IMR-90 (cell line): ENCODE data around the gene EFHD2. TPM values are rescaled to one million over a fixed set of nuclear protein-coding genes. Genes with fewer than 3 reads are reported as not detected.

Experiments used
- ATAC-seq: fragments of 200-7000 bp; cut with Tn5 transposase; 2 replicates; pipeline ENCODE4 v1.9.1; 2020; ENCODE audit warnings: low read depth, mild to moderate bottlenecking, moderate library complexity
- BruUV-seq: library from RNA; stranded (reverse); fragments of 400-500 nt; replicated peaks from 2 replicates; lab custom pipeline; 2021; lab: Mats Ljungman, UMichigan
- CTCF ChIA-PET: fragments of 300-600 bp; formaldehyde crosslinking; extraction: SDS; loops from one replicate; lab custom pipeline; 2021; ENCODE audit warnings: antibody characterized with exemption; lab: Yijun Ruan, JAX
- POLR2A ChIA-PET: fragments of 300-600 bp; sonication (Branson Sonifier 250); formaldehyde crosslinking; loops from one replicate; lab custom pipeline; 2022; ENCODE audit warnings: antibody characterized with exemption; ENCODE audit not compliant: unreplicated experiment; lab: Charles Lee
- DNase-seq: peaks from one replicate; pipeline ENCODE4 v3.0.0; 2013
- H2AFZ ChIP-seq: replicated peaks from 2 replicates; pipeline ENCODE3; 2013; ENCODE audit warnings: low read length, mild to moderate bottlenecking; ENCODE audit not compliant: poor library complexity
- H2AK5ac ChIP-seq: 2 replicates; pipeline ENCODE4 v1.6.1; 2013; ENCODE audit warnings: low read depth, low read length, inconsistent platforms
- H2AK9ac ChIP-seq: replicated peaks from 2 replicates; pipeline ENCODE3; 2013; ENCODE audit warnings: mild to moderate bottlenecking, low read depth, low read length, moderate library complexity; ENCODE audit not compliant: poor library complexity
- H2BK120ac ChIP-seq: 2 replicates; pipeline ENCODE4 v1.6.1; 2013; ENCODE audit warnings: low read depth, low read length, inconsistent platforms
- H2BK15ac ChIP-seq: 3 replicates; pipeline ENCODE4 v1.6.1; 2013; ENCODE audit warnings: low read depth, low read length, inconsistent platforms
- H2BK20ac ChIP-seq: 2 replicates; pipeline ENCODE4 v1.6.1; 2013; ENCODE audit warnings: low read depth, mild to moderate bottlenecking, inconsistent platforms, low read length, moderate library complexity
- H2BK5ac ChIP-seq: 2 replicates; pipeline ENCODE4 v1.6.1; 2013; ENCODE audit warnings: mild to moderate bottlenecking, low read depth, low read length, inconsistent platforms; ENCODE audit not compliant: poor library complexity, severe bottlenecking
- H3K14ac ChIP-seq: replicated peaks from 2 replicates; pipeline ENCODE4 v1.6.1; 2013; ENCODE audit warnings: low read depth, low read length, inconsistent platforms
- H3K18ac ChIP-seq: 2 replicates; pipeline ENCODE4 v1.6.1; 2013; ENCODE audit warnings: low read depth, low read length, control low read depth
- H3K23ac ChIP-seq: 2 replicates; pipeline ENCODE4 v1.6.1; 2013; ENCODE audit warnings: low read depth, low read length, inconsistent platforms
- H3K27ac ChIP-seq: 2 replicates; pipeline ENCODE4 v1.5.1; 2013; ENCODE audit warnings: mild to moderate bottlenecking, control low read depth, low read length; ENCODE audit not compliant: insufficient read depth
- H3K27me3 ChIP-seq: 2 replicates; pipeline ENCODE4 v1.6.1; 2013; ENCODE audit warnings: low read length; ENCODE audit not compliant: control insufficient read depth, insufficient read depth
- H3K36me3 ChIP-seq: 2 replicates; pipeline ENCODE4 v1.6.1; 2013; ENCODE audit warnings: low read length, mixed read lengths; ENCODE audit not compliant: control insufficient read depth, insufficient read depth
- H3K4ac ChIP-seq: 2 replicates; pipeline ENCODE4 v1.6.1; 2013; ENCODE audit warnings: low read depth, low read length, inconsistent platforms
- H3K4me1 ChIP-seq: 2 replicates; pipeline ENCODE4 v1.6.1; 2013; ENCODE audit warnings: low read length, mixed read lengths; ENCODE audit not compliant: control insufficient read depth, insufficient read depth
- H3K4me2 ChIP-seq: 2 replicates; pipeline ENCODE4 v1.6.1; 2013; ENCODE audit warnings: low read depth, mild to moderate bottlenecking, control low read depth, low read length, moderate library complexity
- H3K4me3 ChIP-seq: 2 replicates; pipeline ENCODE4 v1.5.1; 2013; ENCODE audit warnings: low read depth, mild to moderate bottlenecking, control low read depth, low read length, moderate library complexity; ENCODE audit not compliant: insufficient read depth
- H3K56ac ChIP-seq: 2 replicates; pipeline ENCODE4 v1.6.1; 2013; ENCODE audit warnings: low read length, inconsistent platforms; ENCODE audit not compliant: insufficient read depth; ENCODE audit errors: extremely low read depth
- H3K79me1 ChIP-seq, 2 experiments: 2 replicates each; pipeline ENCODE4 v1.6.1; 2013; ENCODE audit warnings: low read length in 2 of 2, inconsistent platforms in 1 of 2, low read depth in 1 of 2
- H3K9ac ChIP-seq: 2 replicates; pipeline ENCODE4 v1.6.1; 2013; ENCODE audit warnings: low read depth, low read length, control low read depth
- H3K9me1 ChIP-seq: 2 replicates; pipeline ENCODE4 v1.6.1; 2013; ENCODE audit warnings: low read length, inconsistent platforms; ENCODE audit not compliant: insufficient read depth
- H3K9me3 ChIP-seq: 2 replicates; pipeline ENCODE4 v1.6.1; 2013; ENCODE audit warnings: low read length; ENCODE audit not compliant: control insufficient read depth, insufficient read depth
- H4K20me1 ChIP-seq: 2 replicates; pipeline ENCODE4 v1.6.1; 2013; ENCODE audit warnings: low read length, inconsistent platforms; ENCODE audit not compliant: insufficient read depth
- H4K5ac ChIP-seq: 2 replicates; pipeline ENCODE4 v1.6.1; 2013; ENCODE audit warnings: mild to moderate bottlenecking, low read depth, low read length, control low read depth
- H4K8ac ChIP-seq, 2 experiments: 2 replicates each; pipeline ENCODE4 v1.6.1; 2013; ENCODE audit warnings: low read depth in 2 of 2, low read length in 2 of 2, control low read depth in 1 of 2, inconsistent platforms in 1 of 2
- H4K91ac ChIP-seq: 2 replicates; pipeline ENCODE4 v1.6.1; 2013; ENCODE audit warnings: low read depth, low read length, inconsistent platforms; ENCODE audit not compliant: insufficient read depth
- BHLHE40 ChIP-seq: fragments of 150-350 bp; IDR thresholded peaks from 2 replicates; pipeline ENCODE4 v1.6.1; 2016; ENCODE audit warnings: mild to moderate bottlenecking, low read depth, low read length
- CEBPB ChIP-seq: IDR thresholded peaks from 2 replicates; pipeline ENCODE4 v1.6.1; 2012; ENCODE audit warnings: low read depth, low read length, improper control_type of control experiment
- FOS ChIP-seq: fragments of 150-350 bp; IDR thresholded peaks from 2 replicates; pipeline ENCODE4 v1.6.1; 2016; ENCODE audit warnings: low read depth, low read length
- MAZ ChIP-seq: IDR thresholded peaks from 2 replicates; pipeline ENCODE4 v1.6.1; 2012; ENCODE audit warnings: low read depth, mild to moderate bottlenecking, low read length, improper control_type of control experiment, moderate library complexity, borderline replicate concordance
- SMC3 ChIP-seq: fragments of 150-350 bp; IDR thresholded peaks from 2 replicates; pipeline ENCODE4 v1.6.1; 2016; ENCODE audit warnings: low read depth, mild to moderate bottlenecking, antibody characterized with exemption, low read length, moderate library complexity
- WGBS, 2 experiments: methylation state at CpG; one replicate each; pipeline versions ENCODE4 v1.1.5 to v1.1.7; 2013; ENCODE audit warnings: missing lambda C conversion rate in 2 of 2; ENCODE audit not compliant: insufficient read length in 1 of 2; ENCODE audit errors: extremely low coverage in 2 of 2; 5-methylcytosine and 5-hydroxymethylcytosine counted together
- dilution Hi-C: fragments of 300-500 bp; cut with HindIII; formaldehyde crosslinking; loops from one replicate; pipeline ENCODE4 v1.14.3; 2018; ENCODE audit warnings: low sequenced_read_pairs; ENCODE audit not compliant: unreplicated experiment
- in situ Hi-C: fragments of 300-500 bp; cut with MboI; formaldehyde crosslinking; loops from 3 replicates; pipeline ENCODE4 v1.14.3; 2019; ENCODE audit warnings: low sequenced_read_pairs, inconsistent platforms, mixed read lengths
- intact Hi-C: fragments of 100-400 bp; cut with micrococcal nuclease; formaldehyde crosslinking; loops from 2 replicates; pipeline ENCODE4 v1.10.0; 2022
- polyA plus RNA-seq, 3 experiments: library from polyadenylated mRNA; depleted of rRNA; stranded (reverse); fragments of >200 nt; gene quantifications; 2 replicates each; pipeline ENCODE4 v1.2.3, GENCODE V29; 2012; ENCODE audit warnings: low replicate concordance in 1 of 3
- total RNA-seq: library from RNA; depleted of rRNA; stranded (reverse); fragments of >200 nt; gene quantifications from 2 replicates; pipeline ENCODE4 v1.2.3, GENCODE V29; 2012
- TF ChIP-seq, protein P1 (sequence below): fragments of 150-350 bp; IDR thresholded peaks from 2 replicates; pipeline ENCODE4 v1.6.1; 2016; ENCODE audit warnings: low read depth, mild to moderate bottlenecking, low read length, moderate library complexity, borderline replicate concordance

EFHD2 gene
- total and polyA plus RNA-seq, 2 of the 4 experiments (the other 2 are of a cell fraction): 22.6 to 58.9 TPM

DNA sequence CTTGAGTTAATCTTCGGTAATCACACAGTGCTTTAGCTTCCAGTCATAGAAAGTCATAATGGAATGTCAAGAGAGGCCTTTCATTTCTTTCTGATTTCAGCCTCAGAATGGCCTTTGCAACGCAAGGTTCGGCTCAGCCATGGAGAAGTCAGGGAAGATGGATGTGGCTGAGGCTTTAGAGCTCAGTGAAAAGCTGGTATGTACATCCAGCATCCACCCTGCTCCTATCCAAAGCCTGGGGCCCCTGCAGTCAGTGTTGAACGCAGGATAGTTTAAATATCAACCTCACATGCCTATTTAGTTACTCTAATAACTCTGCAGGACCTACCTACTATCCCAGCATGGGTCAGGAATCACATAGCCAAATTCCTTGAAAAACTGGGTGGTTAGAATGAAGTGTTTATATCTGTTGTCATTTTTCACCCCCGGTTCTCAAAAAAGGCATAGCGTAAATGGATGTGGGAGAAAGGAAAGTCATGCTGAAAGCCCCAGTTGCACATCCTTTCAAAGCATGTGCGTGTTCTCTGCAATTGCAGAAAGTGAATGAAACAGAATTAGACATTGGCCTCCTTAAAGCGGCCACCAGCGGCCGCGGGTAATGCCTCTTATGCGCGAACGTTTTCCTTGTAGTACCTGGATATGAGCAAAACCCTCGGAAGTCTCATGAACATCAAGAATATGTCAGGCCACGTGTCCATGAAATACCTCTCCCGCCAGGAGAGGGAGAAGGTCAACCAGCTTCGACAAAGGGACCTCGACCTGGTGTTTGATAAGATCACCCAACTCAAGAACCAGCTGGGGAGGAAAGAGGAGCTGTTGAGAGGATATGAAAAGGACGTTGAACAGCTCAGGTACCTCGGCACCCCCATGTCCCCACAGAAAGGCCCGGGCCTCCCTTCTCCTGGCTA, 28.8 kb upstream of the EFHD2 start:
- POLR2A ChIA-PET: no interaction called here
- H3K79me1 ChIP-seq: no peaks in the 10 kb centered on the region
- no peak overlapping the region for H2AK5ac ChIP-seq
- H3K27me3 ChIP-seq: peaks cover 7% of the 10 kb centered on the region
- H2BK20ac ChIP-seq: no peak overlapping the region
- H3K4me2 ChIP-seq: no peak overlapping the region
- H4K5ac ChIP-seq: no peak overlapping the region
- no peak overlapping the region for H3K18ac ChIP-seq
- no peak overlapping the region for H3K14ac ChIP-seq
- H3K4me3 ChIP-seq: no peak overlapping the region
- no peaks in the 10 kb centered on the region; the same call in 1 of the 2 replicates for H3K9me1 ChIP-seq
- H4K20me1 ChIP-seq: no peaks in the 10 kb centered on the region
- no peak overlapping the region for H3K27ac ChIP-seq
- no peak overlapping the region for H4K91ac ChIP-seq
- no peaks in the 10 kb centered on the region for H3K9me3 ChIP-seq
- H3K23ac ChIP-seq: no peak overlapping the region
- dilution Hi-C loops (no loop called here), intact Hi-C loops (no loop called here), in situ Hi-C loops (no loop called here)
- no peak for ATAC-seq
- H2BK120ac ChIP-seq: no peak overlapping the region
- WGBS, 2 experiments: 93% methylated on average over 10 of the region's 22 CpGs; no CpG with 5 or more reads in 1 of the 2 experiments
- no peak for DNase-seq
- TF ChIP-seq BHLHE40 (no peak), SMC3 (no peak), CEBPB (no peak), MAZ (no peak), FOS (no peak)
- TF ChIP-seq, protein P1, sequence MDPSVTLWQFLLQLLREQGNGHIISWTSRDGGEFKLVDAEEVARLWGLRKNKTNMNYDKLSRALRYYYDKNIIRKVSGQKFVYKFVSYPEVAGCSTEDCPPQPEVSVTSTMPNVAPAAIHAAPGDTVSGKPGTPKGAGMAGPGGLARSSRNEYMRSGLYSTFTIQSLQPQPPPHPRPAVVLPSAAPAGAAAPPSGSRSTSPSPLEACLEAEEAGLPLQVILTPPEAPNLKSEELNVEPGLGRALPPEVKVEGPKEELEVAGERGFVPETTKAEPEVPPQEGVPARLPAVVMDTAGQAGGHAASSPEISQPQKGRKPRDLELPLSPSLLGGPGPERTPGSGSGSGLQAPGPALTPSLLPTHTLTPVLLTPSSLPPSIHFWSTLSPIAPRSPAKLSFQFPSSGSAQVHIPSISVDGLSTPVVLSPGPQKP: no peak
- H4K8ac ChIP-seq: no peak overlapping the region
- H3K36me3 ChIP-seq: no peaks in the 10 kb centered on the region
- H3K9ac ChIP-seq: no peak overlapping the region
- H2BK15ac ChIP-seq: no peak overlapping the region
- no peak overlapping the region for H2AFZ ChIP-seq
- H3K4me1 ChIP-seq: no peaks in the 10 kb centered on the region; the same call in 1 of the 2 replicates
- H2AK9ac ChIP-seq: no peak overlapping the region
- no TSS peak for BruUV-seq
- H3K56ac ChIP-seq: no peak overlapping the region
- no peak overlapping the region for H2BK5ac ChIP-seq
- CTCF ChIA-PET: interaction anchor here (1.2 kb wide), 1 partner anchor 26 kb away, joined by 3 read pairs; no protein-coding TSS in a partner anchor
- no peak overlapping the region for H3K4ac ChIP-seq
